Measurements from ENCODE around the gene HES7. TPM values are rescaled to one million over a fixed set of nuclear protein-coding genes. Genes with fewer than 3 reads are reported as not detected.

Gene HES7
- total RNA-seq, 4 donors from 2014 or later: 0.46 TPM; not detected in 3

GRCh38 chr17:8125154-8125946, 1.4 kb upstream of the HES7 start:
- ATAC-seq (ENCODE audit: low FRiP score): peak; percentile 34
- peak; percentile 97 for DNase-seq (ENCODE audit: low spot score)
- TF ChIP-seq CTCF (IDR thresholded peaks at IDR 0.05): no peak

GRCh38 chr17:8124350-8125153, 646 bp upstream of the HES7 start:
- TF ChIP-seq CTCF (IDR thresholded peaks at IDR 0.05): no peak
- ATAC-seq (ENCODE audit: low FRiP score): no peak
- no peak for DNase-seq (ENCODE audit: low spot score)

- DNase-seq (ENCODE audit: low spot score): no peak
- TF ChIP-seq CTCF (IDR thresholded peaks at IDR 0.05): no peak
- no peak for ATAC-seq (ENCODE audit: low FRiP score)
Observed at GRCh38 chr17:8122924-8123694, 797 bp downstream of the HES7 start.

GRCh38 chr17:8122422-8122923, 1.4 kb downstream of the HES7 start:
- DNase-seq (ENCODE audit: low spot score) (no peak), ATAC-seq (ENCODE audit: low FRiP score) (no peak)
- TF ChIP-seq CTCF (IDR thresholded peaks at IDR 0.05): no peak

- TF ChIP-seq CTCF (IDR thresholded peaks at IDR 0.05): no peak
- ATAC-seq (ENCODE audit: low FRiP score) (no peak), DNase-seq (ENCODE audit: low spot score) (no peak)
Observed at GRCh38 chr17:8121681-8122421, 2.1 kb downstream of the HES7 start.

- TF ChIP-seq CTCF (IDR thresholded peaks at IDR 0.05): no peak
- ATAC-seq (ENCODE audit: low FRiP score) (no peak), DNase-seq (ENCODE audit: low spot score) (no peak)
Observed at GRCh38 chr17:8121407-8121680, 2.6 kb downstream of the HES7 start.

Measured in omental fat pad (tissue), 4 donors.